ENCODE data around the gene BBX. TPM values are rescaled to one million over a fixed set of nuclear protein-coding genes. Genes with fewer than 3 reads are reported as not detected.

Gene BBX
- total RNA-seq, 1 donor from 2014 or later = 77.5 TPM

DNA sequence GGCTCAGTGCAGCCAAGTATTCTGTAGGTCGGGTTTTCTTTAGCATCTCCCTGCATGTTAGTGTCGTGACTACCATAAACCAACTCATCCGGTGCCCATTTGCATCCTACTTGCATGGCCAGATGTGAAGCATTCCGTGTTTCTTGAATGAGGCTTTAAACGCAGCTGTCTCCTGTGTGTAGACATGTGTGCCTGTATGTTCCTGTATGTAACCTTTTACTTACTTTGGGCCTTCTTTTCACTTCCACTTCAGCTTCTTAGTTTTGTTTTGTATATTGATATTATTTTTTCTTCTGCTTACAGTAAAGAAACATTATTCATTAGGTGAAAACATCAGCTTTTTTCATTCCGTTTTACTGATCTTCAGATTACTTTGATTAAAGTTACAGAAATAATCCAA, 267.9 kb downstream of the BBX start:
- Mint-ChIP-seq H3K4me3 (no peak overlapping the region), H3K4me1 (peaks cover 19% of the 10 kb centered on the region), H3K9me3 (peaks cover 2% of the 10 kb centered on the region), H3K27me3 (no peaks in the 10 kb centered on the region), H3K27ac (no peak overlapping the region), H3K36me3 (ENCODE audit: low read depth) (peaks cover 79% of the 10 kb centered on the region)
- DNase-seq = no peak
- ChIA-PET CTCF (no interaction called here), POLR2A (no interaction called here)
- ATAC-seq (ENCODE audit: low read depth) = no peak
- TF ChIP-seq, protein P1, sequence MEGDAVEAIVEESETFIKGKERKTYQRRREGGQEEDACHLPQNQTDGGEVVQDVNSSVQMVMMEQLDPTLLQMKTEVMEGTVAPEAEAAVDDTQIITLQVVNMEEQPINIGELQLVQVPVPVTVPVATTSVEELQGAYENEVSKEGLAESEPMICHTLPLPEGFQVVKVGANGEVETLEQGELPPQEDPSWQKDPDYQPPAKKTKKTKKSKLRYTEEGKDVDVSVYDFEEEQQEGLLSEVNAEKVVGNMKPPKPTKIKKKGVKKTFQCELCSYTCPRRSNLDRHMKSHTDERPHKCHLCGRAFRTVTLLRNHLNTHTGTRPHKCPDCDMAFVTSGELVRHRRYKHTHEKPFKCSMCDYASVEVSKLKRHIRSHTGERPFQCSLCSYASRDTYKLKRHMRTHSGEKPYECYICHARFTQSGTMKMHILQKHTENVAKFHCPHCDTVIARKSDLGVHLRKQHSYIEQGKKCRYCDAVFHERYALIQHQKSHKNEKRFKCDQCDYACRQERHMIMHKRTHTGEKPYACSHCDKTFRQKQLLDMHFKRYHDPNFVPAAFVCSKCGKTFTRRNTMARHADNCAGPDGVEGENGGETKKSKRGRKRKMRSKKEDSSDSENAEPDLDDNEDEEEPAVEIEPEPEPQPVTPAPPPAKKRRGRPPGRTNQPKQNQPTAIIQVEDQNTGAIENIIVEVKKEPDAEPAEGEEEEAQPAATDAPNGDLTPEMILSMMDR (IDR thresholded peaks at IDR 0.05) = no peak
- intact Hi-C loops (cut with micrococcal nuclease) = no loop called here

DNA sequence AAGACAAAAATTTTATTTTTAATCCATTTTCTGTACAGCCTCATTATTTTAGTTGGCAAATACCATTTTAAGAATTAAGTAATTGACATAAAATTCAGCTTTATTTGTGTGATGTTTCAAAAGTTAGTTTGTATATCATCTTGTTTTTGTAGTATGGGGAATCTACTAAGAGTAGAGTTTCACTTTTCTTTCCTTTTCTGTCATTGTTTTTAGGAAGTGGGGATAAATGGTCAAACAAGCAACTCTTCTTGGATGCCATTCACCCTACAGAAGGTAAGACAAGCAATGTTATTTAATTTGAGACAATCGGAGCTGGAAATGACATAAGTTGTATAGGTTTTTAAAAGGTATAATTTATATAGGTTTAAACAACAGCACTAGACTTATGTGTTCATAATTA, 268.3 kb downstream of the BBX start:
- Mint-ChIP-seq H3K9me3 (peaks cover 2% of the 10 kb centered on the region), H3K27ac (no peak overlapping the region), H3K4me3 (no peak overlapping the region), H3K4me1 (peaks cover 23% of the 10 kb centered on the region), H3K27me3 (no peaks in the 10 kb centered on the region), H3K36me3 (ENCODE audit: low read depth) (peaks cover 80% of the 10 kb centered on the region)
- POLR2A ChIA-PET = no interaction called here
- TF ChIP-seq, protein P1 (IDR thresholded peaks at IDR 0.05) = no peak
- intact Hi-C loops (cut with micrococcal nuclease) = no loop called here
- DNase-seq (no peak), ATAC-seq (ENCODE audit: low read depth) (no peak)
- CTCF ChIA-PET = no interaction called here

DNA sequence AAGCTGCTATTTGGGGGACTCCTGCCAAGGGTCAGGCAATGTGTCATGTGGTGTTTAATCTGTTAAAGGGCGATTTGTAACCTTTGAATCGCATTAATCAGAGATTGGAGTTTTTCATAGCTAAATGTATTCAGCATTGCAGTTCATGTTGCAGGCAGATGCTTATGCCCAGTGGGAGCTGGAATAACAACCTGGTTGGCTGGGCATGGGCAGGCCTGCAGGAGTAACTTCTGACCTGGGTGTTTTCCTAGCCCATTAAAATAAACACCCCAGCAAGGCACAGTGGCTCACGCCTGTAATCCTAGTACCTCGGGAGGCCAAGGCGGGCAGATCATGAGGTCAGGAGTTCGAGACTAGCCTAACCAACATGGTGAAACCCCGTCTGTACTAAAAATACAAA, 268.7 kb downstream of the BBX start:
- peaks cover 79% of the 10 kb centered on the region for H3K36me3 Mint-ChIP-seq (ENCODE audit: low read depth)
- POLR2A ChIA-PET = no interaction called here
- intact Hi-C loops (cut with micrococcal nuclease) = no loop called here
- H3K27ac Mint-ChIP-seq = no peak overlapping the region
- H3K4me1 Mint-ChIP-seq = peaks cover 27% of the 10 kb centered on the region
- no peaks in the 10 kb centered on the region for H3K27me3 Mint-ChIP-seq
- TF ChIP-seq, protein P1 (IDR thresholded peaks at IDR 0.05) = no peak
- H3K9me3 Mint-ChIP-seq = peaks cover 2% of the 10 kb centered on the region
- CTCF ChIA-PET = no interaction called here
- no peak overlapping the region for H3K4me3 Mint-ChIP-seq
- no peak for ATAC-seq (ENCODE audit: low read depth)
- no peak for DNase-seq

DNA sequence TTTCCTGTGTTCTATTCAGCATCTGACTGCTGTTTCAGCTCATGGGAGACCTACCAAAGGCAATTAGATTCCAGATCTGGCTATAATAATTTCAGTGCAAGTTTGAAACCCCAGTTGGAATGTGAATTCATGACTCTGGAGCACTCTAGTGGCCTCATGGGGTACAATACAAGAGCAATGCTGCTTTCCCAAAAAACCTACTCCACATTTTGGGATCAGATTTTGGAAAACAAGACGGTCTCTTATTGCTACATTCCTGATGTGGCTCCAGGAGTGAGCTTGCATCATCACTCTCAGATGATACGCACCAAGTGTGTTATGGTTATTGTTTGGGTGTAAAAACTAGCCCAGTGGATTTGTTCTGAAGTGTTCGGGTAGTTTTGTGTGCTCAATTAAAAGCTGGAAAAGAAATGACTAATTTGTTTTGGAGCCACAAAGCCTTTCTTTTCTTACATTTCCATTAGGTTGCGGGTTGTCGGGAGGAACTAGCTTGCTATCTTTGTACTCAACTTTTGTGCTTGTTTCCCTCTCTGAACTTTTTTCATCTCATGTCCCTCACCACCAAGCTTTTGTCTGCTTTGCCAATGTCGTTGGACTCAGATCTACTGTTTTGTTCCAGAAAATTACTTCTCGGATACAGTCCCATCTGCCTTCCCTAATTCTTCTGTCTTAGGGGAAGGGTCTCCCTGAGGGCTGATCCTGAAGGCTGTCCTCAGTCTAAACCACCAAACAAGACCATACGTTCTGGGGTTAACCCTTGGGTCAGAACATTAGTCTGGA, 272.1 kb downstream of the BBX start:
- no peak for ATAC-seq (ENCODE audit: low read depth)
- peaks cover 30% of the 10 kb centered on the region for H3K4me1 Mint-ChIP-seq
- peaks cover 2% of the 10 kb centered on the region for H3K9me3 Mint-ChIP-seq
- POLR2A ChIA-PET = no interaction called here
- CTCF ChIA-PET = interaction anchor here (1.4 kb wide), 1 partner anchor 133 kb away, joined by 4 read pairs; no protein-coding TSS in a partner anchor
- intact Hi-C loops (cut with micrococcal nuclease) = no loop called here
- DNase-seq = no peak
- no peak overlapping the region for H3K27ac Mint-ChIP-seq
- H3K4me3 Mint-ChIP-seq = no peak overlapping the region
- H3K27me3 Mint-ChIP-seq = no peaks in the 10 kb centered on the region
- peaks cover 74% of the 10 kb centered on the region for H3K36me3 Mint-ChIP-seq (ENCODE audit: low read depth)
- TF ChIP-seq, protein P1 (IDR thresholded peaks at IDR 0.05) = no peak

DNA sequence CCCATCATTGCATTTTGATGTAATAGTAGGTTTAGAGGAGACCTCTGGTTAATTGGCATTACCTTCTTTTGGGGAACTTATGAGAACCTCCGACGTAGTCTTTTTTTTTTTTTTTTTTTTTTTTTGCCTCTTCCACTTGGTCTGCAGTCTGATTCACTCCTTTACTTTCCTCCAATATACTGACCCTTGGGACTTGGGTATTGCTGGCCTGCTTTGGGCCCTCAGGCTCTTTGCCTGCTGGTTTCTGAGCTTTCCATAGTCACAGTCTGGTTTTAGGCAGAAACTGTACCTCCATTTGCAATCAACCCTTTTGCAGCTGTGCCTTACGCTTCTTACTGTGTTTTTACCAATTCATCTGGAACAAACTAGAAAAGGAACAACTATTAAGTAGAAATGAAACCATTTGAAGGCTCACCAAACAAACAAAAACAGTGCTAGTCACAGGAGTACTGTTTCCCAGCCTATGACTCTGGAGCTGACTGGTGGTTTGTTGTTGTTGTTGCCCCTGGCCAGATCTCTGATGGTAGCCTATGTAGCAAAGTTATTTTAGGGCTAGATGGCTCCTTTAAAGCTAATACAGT, 272.8 kb downstream of the BBX start:
- TF ChIP-seq, protein P1 (IDR thresholded peaks at IDR 0.05) = no peak
- POLR2A ChIA-PET = no interaction called here
- intact Hi-C loops (cut with micrococcal nuclease) = no loop called here
- Mint-ChIP-seq H3K4me3 (peak overlapping the region; percentile 63), H3K27ac (peak overlapping the region; percentile 63), H3K9me3 (no peaks in the 10 kb centered on the region), H3K27me3 (no peaks in the 10 kb centered on the region), H3K4me1 (peaks cover 24% of the 10 kb centered on the region), H3K36me3 (ENCODE audit: low read depth) (peaks cover 73% of the 10 kb centered on the region)
- CTCF ChIA-PET = no interaction called here
- ATAC-seq (ENCODE audit: low read depth) (peak; percentile 25), DNase-seq (no peak)

Data from activated B cell treated with CpG ODN at 0.5 μM for 24 hours (primary cell).